ENCODE results near the gene FHOD3.
"Not testable (repeated sequence)": the region's sequence is repeated elsewhere in the genome, so short reads cannot be mapped to it uniquely, and the experiment has no call there.

The FHOD3 gene

DNA sequence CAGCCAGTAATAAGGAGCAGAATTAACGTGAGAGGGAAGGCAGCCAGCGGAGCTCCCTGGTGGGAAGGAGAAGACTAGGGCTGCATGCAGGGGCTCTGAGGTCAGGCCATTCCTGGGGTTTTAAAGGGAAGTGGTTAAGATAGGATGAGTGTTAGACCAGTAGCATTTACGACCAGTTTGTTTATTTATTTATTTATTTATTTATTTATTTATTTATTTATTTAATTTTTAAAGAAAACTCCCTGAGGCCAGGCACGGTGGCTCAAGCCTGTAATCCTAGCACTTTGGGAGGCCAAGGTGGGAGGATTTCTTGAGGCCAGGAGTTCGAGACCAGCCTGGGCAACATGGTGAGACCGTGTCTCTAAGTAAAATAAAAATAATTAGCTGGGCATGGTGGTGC lies 152.8 kb downstream of the FHOD3 start:
- DNase-seq (ENCODE audit: low read depth in 2 of 2): no peak

DNA sequence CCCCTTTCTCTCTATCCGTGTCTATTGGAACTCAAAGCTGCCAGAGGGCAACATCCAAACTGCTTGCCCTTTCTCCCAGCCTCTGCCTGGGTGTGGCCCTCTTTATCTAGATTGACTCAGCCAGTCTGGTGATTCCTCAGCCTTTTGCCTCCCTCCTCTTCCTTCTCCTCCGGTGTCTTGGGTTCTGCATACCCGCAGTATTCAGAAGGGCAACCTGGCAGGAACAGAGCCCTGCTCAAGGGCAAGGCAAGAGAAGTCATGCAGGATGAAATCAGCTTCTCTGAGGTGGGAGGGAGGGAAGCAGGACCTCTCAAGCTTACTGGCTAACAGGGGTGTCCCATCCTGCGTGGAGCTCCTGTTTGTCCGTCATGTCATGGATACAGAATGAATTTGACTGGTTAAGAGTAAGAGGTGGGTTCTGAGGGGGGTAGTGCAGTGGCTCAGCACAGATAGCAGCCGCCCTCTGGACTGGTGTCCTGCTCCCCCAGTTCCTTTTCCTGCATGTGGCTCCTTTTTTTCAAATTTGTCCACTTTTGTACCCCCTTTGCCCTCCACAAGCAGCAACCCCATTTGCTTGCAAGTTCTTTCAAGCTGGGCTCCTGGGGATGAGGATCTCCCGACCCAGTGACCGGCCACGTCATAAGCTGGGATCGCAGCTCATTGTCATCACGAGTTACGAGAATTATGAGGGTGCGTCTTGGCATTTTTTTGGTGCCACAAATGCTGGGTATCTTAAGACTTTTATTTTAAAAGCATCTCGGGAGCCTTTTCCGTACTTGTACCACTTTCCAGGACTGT lies 154.1 kb downstream of the FHOD3 start:
- no peak for DNase-seq (ENCODE audit: low read depth in 2 of 2)

DNA sequence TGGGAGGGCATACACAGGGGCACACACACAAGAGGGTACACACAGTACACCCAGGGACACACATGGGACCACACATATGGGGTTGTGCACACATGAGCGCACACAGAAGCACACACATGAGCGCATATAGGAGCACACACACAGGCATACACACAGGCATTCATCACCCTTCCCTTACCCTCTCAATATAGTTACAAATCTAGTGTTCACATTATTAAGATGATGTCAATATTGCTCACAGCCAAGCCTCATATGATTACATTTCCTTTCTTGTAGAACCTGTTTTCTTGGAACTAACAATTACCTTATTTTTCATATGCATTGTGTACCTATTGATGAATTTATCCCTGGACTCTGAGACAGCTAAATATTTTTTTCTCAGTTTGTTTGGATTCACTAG lies 156.7 kb downstream of the FHOD3 start:
- DNase-seq (ENCODE audit: low read depth in 2 of 2): no peak

DNA sequence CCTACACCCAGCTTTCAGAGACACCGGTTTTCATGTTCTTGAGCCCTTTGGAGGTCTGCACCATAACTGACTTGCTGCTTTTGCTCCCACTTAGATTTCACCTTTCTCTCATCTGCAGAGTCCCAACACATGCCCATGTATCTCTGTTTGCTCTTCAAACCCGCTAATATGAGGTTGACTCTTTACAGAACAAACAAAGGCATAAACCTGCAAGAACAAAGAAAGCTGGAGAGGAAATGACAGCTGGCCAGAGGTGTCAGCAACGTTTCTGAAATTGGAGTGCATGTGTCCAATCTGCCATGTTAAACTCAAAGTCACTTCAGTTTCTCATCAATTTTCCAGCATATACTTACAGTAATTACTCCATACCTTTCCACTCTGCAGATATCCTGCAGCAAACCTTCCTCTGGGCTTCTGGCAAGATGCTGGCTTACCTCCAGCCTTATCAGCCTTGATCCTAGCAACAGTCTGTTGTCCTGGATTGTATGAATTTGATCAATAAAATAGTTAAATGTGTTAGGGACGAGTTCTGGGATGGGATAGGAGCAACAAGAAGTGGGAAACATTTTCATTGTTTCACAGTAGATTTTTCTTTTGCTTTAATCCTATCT lies 157.4 kb downstream of the FHOD3 start:
- DNase-seq (ENCODE audit: low read depth in 2 of 2): no peak

- no peak for DNase-seq (ENCODE audit: low read depth in 2 of 2)
Observed at GRCh38 chr18:36455931-36456330, 158.4 kb downstream of the FHOD3 start.

GRCh38 chr18:36456622-36457021 lies 159.1 kb downstream of the FHOD3 start:
- no peak for DNase-seq (ENCODE audit: low read depth in 2 of 2)

DNA sequence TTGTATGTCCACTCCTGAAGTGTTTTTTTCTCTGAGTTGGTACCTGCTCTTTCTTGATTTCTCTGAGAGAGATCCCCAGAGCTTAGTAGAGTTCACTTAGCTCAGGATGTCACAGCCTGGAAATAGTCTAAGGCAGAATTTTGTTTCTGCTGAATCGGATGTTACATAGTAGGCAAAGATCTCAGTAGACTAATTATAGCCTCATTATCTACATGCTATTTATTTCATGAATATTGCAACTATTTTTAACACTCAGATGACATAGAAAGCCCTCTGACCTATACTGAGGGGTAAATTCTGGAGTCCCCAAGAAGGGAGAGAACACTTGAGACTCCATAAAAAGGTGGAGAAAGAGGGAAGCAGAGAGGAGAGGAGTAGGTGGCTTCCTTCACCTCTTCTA lies 160.2 kb downstream of the FHOD3 start:
- DNase-seq (ENCODE audit: low read depth in 2 of 2): no peak

- no peak for DNase-seq (ENCODE audit: low read depth in 2 of 2)
Observed at GRCh38 chr18:36458306-36458705, 160.8 kb downstream of the FHOD3 start.

GRCh38 chr18:36459203-36459602 lies 161.7 kb downstream of the FHOD3 start:
- DNase-seq (ENCODE audit: low read depth in 2 of 2): no peak

- DNase-seq (ENCODE audit: low read depth in 2 of 2): no peak
Observed at GRCh38 chr18:36459786-36460185, 162.3 kb downstream of the FHOD3 start.

DNA sequence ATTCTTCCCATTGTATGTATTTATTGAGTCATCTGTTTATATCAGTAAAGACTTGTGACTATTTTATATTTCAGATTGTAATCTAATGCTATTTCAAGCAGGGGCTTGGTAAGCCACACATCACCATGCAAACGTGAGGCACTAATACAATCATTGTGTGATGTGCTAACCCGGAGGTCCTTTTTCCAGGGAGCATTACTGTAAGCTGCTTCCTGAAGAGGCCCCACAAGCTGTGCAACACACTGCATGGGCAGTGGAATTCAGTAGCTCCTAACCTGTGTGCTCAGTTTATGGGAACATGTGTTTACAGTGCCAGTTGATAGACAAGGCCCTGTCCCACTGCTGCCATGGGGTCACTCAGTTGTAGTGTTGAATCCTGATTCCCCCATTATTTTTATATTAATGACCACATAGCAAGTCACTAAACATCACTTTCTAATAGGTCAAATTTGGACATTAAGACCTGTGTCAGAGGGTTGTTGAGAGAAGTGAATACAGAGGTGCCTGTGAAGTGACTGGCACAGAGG lies 162.9 kb downstream of the FHOD3 start:
- no peak for DNase-seq (ENCODE audit: low read depth in 2 of 2)

DNA sequence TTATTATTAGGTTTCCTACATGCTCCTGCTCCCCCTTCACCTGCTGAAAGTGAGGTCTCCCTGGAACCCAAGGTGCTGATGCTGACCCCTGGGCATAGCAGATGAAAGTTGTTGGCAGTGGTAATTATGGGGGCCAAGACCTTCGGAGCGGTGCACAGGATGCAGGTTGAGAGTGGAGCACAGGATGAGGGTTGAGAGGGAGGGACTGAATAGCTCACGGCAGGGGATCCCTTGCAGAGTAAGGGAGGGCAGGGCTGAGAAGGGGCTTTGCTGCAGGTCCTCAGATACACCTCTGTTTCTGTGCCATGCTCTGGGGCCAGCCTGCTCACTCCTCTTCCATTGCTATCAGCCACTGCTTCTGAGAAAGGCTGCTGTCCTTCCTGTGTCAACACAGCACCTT lies 163.3 kb downstream of the FHOD3 start:
- no peak for DNase-seq (ENCODE audit: low read depth in 2 of 2)

- DNase-seq (ENCODE audit: low read depth in 2 of 2): no peak
Observed at GRCh38 chr18:36461551-36461987, 164.1 kb downstream of the FHOD3 start.

GRCh38 chr18:36463516-36463915 lies 166.0 kb downstream of the FHOD3 start:
- not testable (repeated sequence) for DNase-seq (ENCODE audit: low read depth in 2 of 2)

DNA sequence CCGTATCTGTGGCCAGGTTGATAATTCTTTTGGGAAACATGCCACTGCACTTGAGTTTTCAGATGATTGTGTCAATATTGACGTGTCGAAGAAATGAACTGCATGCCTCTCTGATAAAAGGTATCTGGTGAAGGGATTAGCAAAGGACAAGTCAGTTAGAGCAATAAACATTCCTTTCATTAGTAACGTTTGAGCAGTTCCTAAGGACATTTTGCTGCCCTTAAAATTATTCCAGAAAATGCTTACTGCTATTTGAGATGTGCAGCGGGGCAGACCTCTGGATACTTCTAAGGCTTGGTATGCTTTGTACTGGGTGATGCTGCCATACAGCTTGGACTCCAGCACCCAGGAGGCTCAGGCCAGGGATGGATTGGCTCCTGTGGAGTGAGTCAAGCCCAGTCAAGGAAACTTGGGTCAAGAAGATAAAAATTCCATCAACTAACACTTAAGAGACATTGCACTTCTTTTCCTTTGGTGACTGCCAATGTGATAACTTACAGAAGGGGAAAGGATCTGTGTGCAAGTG lies 166.7 kb downstream of the FHOD3 start:
- no peak for DNase-seq (ENCODE audit: low read depth in 2 of 2)

- DNase-seq (ENCODE audit: low read depth in 2 of 2): no peak
Observed at GRCh38 chr18:36465276-36465675, 167.8 kb downstream of the FHOD3 start.

DNA sequence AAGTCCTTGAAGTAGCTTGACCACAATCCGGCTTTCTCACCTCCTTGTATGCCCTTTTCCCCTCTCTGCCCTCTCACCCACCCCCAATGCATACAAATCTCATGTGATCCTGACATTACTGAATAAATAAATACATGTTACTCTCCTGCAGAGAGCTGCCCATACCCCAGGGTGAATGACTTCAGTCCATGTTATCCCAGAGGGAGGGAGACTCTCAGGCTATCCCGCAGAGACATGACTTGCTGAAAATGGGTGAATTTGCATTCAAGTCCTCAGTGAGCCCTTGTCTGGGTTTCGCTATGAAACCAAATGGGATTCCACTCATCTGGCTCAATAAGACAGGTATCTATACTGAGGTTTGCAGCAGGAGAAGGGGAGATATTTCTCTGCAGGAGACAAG lies 168.5 kb downstream of the FHOD3 start:
- DNase-seq (ENCODE audit: low read depth in 2 of 2): no peak

- DNase-seq (ENCODE audit: low read depth in 2 of 2): no peak
Observed at GRCh38 chr18:36467614-36468013, 170.1 kb downstream of the FHOD3 start.

GRCh38 chr18:36468161-36468560 lies 170.6 kb downstream of the FHOD3 start:
- no peak for DNase-seq (ENCODE audit: low read depth in 2 of 2)

DNA sequence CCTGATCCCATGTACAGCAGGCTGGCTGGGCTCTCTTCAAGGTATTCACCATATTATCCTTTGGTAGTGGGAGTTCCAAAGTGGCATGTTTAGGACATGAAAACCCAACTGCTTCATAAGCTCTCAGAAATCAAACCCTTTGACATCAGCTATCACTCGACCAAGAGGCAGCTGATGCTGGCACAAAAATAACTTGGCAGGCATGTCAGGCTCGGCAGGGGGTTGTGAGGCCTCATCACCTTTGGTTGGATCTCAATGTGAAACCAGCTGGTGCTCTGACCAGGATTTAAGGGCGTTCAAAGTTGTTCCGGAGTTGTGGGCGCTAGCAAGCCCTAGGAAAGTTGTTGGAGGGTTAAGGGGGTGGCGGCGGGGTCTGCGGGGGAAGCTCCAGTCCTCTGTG lies 171.9 kb downstream of the FHOD3 start:
- DNase-seq (ENCODE audit: low read depth in 2 of 2): no peak

DNA sequence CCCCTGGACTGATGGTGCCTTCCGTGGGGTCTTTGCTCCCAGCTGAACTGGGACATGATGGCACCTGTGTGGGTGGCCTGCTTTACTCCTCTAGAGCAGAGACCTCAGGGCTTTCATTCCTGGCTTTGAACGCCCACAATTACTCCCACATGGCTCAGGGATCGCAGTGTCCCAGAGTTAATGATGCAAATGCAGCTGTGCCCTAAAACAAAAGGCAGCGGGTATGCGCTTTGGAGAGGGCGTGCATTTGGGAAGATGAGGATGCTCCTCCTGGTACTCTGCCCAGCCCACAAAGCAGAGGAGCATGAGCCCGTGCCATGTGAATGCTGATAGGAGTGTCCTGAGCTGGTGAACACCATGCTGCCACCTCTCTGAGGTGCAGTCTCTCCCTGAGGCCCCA lies 173.4 kb downstream of the FHOD3 start:
- no peak for DNase-seq (ENCODE audit: low read depth in 2 of 2)

- DNase-seq (ENCODE audit: low read depth in 2 of 2): no peak
Observed at GRCh38 chr18:36471393-36471792, 173.9 kb downstream of the FHOD3 start.

GRCh38 chr18:36476433-36476832 lies 178.9 kb downstream of the FHOD3 start:
- DNase-seq (ENCODE audit: low read depth in 2 of 2): no peak

Data from stimulated activated CD4-positive, alpha-beta T cell treated with anti-CD3 and anti-CD28 coated beads, Interleukin-15, amount 100 ng/mL, for 48 hours (primary cell).